ENCODE results near the gene DEGS1.

DNA sequence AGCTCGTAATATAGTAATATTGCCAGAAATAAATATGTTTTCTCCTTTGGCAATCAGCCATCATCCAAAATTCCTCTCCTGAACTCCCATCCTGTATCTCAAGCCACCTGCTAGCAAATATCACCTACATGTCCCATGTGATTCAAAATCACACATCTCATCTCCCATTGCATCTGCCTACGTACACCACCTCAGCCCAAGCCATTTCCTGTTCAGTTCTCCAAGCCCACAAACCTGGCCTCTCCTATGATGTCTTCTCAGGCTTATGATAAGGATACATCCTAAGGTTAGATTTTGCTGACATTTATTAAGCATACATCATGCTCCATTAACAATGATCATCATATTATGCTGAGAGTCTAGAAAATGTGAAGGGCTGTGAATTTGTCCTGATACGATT, 31.9 kb upstream of the DEGS1 start:
- TF ChIP-seq, protein P1, sequence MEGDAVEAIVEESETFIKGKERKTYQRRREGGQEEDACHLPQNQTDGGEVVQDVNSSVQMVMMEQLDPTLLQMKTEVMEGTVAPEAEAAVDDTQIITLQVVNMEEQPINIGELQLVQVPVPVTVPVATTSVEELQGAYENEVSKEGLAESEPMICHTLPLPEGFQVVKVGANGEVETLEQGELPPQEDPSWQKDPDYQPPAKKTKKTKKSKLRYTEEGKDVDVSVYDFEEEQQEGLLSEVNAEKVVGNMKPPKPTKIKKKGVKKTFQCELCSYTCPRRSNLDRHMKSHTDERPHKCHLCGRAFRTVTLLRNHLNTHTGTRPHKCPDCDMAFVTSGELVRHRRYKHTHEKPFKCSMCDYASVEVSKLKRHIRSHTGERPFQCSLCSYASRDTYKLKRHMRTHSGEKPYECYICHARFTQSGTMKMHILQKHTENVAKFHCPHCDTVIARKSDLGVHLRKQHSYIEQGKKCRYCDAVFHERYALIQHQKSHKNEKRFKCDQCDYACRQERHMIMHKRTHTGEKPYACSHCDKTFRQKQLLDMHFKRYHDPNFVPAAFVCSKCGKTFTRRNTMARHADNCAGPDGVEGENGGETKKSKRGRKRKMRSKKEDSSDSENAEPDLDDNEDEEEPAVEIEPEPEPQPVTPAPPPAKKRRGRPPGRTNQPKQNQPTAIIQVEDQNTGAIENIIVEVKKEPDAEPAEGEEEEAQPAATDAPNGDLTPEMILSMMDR (IDR thresholded peaks at IDR 0.05) = no peak
- TF ChIP-seq POLR2A (IDR thresholded peaks at IDR 0.05) = no peak

Data from ovary (tissue), 3 donors.